Thyroid gland (tissue), 4 donors: ENCODE measurements around the gene MRPS7.

Experiments used
- CTCF ChIP-seq, 6 experiments: fragments of 200-600 bp in 3 of 6; fragments of 450-650 bp in 3 of 6; sonication (generic) in 3 of 6; IDR thresholded peaks; one replicate each; pipeline ENCODE4 v1.5.1; 2016 to 2019; ENCODE audit warnings: antibody characterized with exemption in 6 of 6, mild to moderate bottlenecking in 2 of 6, inconsistent platforms in 1 of 6, moderate library complexity in 1 of 6
- POLR2A ChIP-seq, 2 donors: fragments of 450-650 bp; IDR thresholded peaks; one replicate each; pipeline ENCODE4 v1.6.1; 2017; ENCODE audit warnings: antibody characterized with exemption in 2 of 2, mild to moderate bottlenecking in 2 of 2, moderate library complexity in 1 of 2

- TF ChIP-seq CTCF (IDR thresholded peaks at IDR 0.05) (peak in 5 of 6 experiments; percentile 21 to 99 (median 96)), POLR2A (IDR thresholded peaks at IDR 0.05) (no peak)
These were observed 9.7 kb downstream of the MRPS7 start for GRCh38 chr17:75271233-75271954.
